HUES6 (cell line): ENCODE data around the gene SLC6A1.

ENCODE experiments used
- H3K27ac ChIP-seq: 2 replicates; pipeline ENCODE4 v1.7.0; 2013; ENCODE audit warnings: low read depth, mild to moderate bottlenecking, low read length, inconsistent platforms
- H3K27me3 ChIP-seq: 2 replicates; pipeline ENCODE4 v1.6.1; 2013; ENCODE audit warnings: low read length; ENCODE audit not compliant: control insufficient read depth, insufficient read depth
- H3K36me3 ChIP-seq: 2 replicates; pipeline ENCODE4 v1.6.1; 2013; ENCODE audit warnings: low read length; ENCODE audit not compliant: control insufficient read depth, insufficient read depth
- H3K4me1 ChIP-seq: 2 replicates; pipeline ENCODE4 v1.6.1; 2013; ENCODE audit warnings: low read length; ENCODE audit not compliant: control insufficient read depth, insufficient read depth
- H3K4me3 ChIP-seq: 2 replicates; pipeline ENCODE4 v1.5.1; 2013; ENCODE audit warnings: low read depth, low read length
- H3K9ac ChIP-seq: one replicate; pipeline ENCODE4 v1.6.1; 2013; ENCODE audit warnings: mild to moderate bottlenecking, low read length
- H3K9me3 ChIP-seq: 2 replicates; pipeline ENCODE4 v1.6.1; 2013; ENCODE audit warnings: low read depth, low read length; ENCODE audit not compliant: control insufficient read depth, insufficient read depth

Gene SLC6A1

GRCh38 chr3:10981961-10982360 is 10.6 kb upstream of the SLC6A1 start:
- H3K9me3 ChIP-seq = no peaks in the 10 kb centered on the region
- peaks cover 22% of the 10 kb centered on the region; the same call in 1 of the 2 replicates for H3K27me3 ChIP-seq
- no peak overlapping the region for H3K27ac ChIP-seq
- H3K4me1 ChIP-seq = peaks cover 14% of the 10 kb centered on the region
- no peaks in the 10 kb centered on the region for H3K36me3 ChIP-seq
- H3K4me3 ChIP-seq = no peak overlapping the region
- no peak overlapping the region for H3K9ac ChIP-seq

DNA sequence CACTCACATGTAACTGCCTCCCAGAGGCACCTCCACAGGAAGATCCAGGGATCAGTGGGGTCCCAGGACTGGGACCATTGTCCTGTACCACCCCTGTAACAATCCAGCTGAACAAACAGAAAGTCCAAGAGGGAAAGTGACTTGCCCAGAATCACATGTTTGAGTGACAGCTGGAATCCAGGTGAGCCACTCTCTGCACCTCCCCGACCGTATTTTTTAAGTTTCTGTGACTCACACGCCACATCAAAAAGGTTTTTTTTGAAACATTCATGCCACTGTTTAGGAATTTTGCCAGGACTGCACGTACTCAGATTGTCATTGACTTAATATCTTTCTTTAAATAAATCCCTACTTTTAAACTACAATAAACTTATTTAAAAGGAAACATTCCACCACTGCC is 9.8 kb upstream of the SLC6A1 start:
- Histone ChIP-seq H3K36me3 (no peaks in the 10 kb centered on the region), H3K4me3 (no peak overlapping the region), H3K4me1 (peaks cover 10% of the 10 kb centered on the region), H3K27me3 (peaks cover 22% of the 10 kb centered on the region; the same call in 1 of the 2 replicates), H3K9me3 (no peaks in the 10 kb centered on the region), H3K9ac (no peak overlapping the region), H3K27ac (no peak overlapping the region)

- Histone ChIP-seq H3K4me3 (no peak overlapping the region), H3K4me1 (peaks cover 4% of the 10 kb centered on the region), H3K9ac (no peak overlapping the region), H3K36me3 (no peaks in the 10 kb centered on the region), H3K27ac (no peak overlapping the region), H3K27me3 (peaks cover 22% of the 10 kb centered on the region; the same call in 1 of the 2 replicates), H3K9me3 (no peaks in the 10 kb centered on the region)
Observed at GRCh38 chr3:10983219-10983916, 9.2 kb upstream of the SLC6A1 start.

GRCh38 chr3:10984371-10984896 is 8.1 kb upstream of the SLC6A1 start:
- H3K9ac ChIP-seq = no peak overlapping the region
- H3K4me3 ChIP-seq = no peak overlapping the region
- 0 out of 2 replicates have a peak, but pooled peaks cover 3% of the 10 kb centered on the region for H3K4me1 ChIP-seq
- peaks cover 22% of the 10 kb centered on the region; the same call in 1 of the 2 replicates for H3K27me3 ChIP-seq
- H3K9me3 ChIP-seq = no peaks in the 10 kb centered on the region
- no peaks in the 10 kb centered on the region for H3K36me3 ChIP-seq
- no peak overlapping the region for H3K27ac ChIP-seq

- Histone ChIP-seq H3K27me3 (peaks cover 22% of the 10 kb centered on the region; the same call in 1 of the 2 replicates), H3K4me1 (0 out of 2 replicates have a peak, but pooled peaks cover 3% of the 10 kb centered on the region), H3K4me3 (no peak overlapping the region), H3K27ac (no peak overlapping the region), H3K9ac (no peak overlapping the region), H3K9me3 (no peaks in the 10 kb centered on the region), H3K36me3 (no peaks in the 10 kb centered on the region)
Observed at GRCh38 chr3:10985181-10985580, 7.4 kb upstream of the SLC6A1 start.

- 0 out of 2 replicates have a peak, but pooled peaks cover 3% of the 10 kb centered on the region for H3K4me1 ChIP-seq
- no peaks in the 10 kb centered on the region for H3K36me3 ChIP-seq
- no peak overlapping the region for H3K27ac ChIP-seq
- peaks cover 22% of the 10 kb centered on the region for H3K27me3 ChIP-seq
- H3K9me3 ChIP-seq = no peaks in the 10 kb centered on the region
- no peak overlapping the region for H3K9ac ChIP-seq
- H3K4me3 ChIP-seq = no peak overlapping the region
Observed at GRCh38 chr3:10986592-10986991, 6.0 kb upstream of the SLC6A1 start.

DNA sequence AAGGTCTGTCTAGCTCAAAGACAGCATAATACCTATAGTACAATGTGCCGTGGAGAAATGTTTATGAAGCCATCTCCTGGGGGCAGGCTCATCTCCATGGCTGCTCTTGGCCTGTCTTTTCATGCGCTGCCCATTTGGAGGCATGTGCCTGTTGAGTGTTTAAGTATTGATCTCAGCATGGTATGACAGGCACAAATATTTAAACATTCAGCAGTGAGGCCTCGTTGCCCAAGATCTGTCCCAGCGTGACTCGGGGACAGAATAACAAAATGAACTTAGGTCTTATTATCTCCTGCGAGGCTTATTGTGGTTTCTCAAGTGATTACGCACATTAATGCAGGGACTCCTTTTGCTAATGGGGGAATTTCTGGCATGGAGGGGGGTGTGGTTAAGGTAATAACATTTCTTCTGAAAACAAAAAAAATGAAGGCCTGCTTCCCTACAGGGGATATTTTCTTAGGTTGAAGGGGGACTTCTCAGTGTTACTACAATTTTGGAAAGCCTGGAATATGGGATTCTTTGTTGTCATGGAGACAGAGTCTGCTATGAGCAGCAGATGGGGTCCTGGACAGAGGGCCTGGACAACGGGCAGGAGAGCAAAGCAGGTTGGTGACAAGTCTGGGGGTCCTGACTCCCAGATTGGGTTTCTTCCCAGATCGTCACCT is 4.4 kb upstream of the SLC6A1 start:
- H3K4me3 ChIP-seq = no peak overlapping the region
- no peaks in the 10 kb centered on the region for H3K9me3 ChIP-seq
- H3K36me3 ChIP-seq = no peaks in the 10 kb centered on the region
- H3K27me3 ChIP-seq = peaks cover 20% of the 10 kb centered on the region
- no peak overlapping the region for H3K9ac ChIP-seq
- 0 out of 2 replicates have a peak, but pooled peaks cover 2% of the 10 kb centered on the region for H3K4me1 ChIP-seq
- no peak overlapping the region for H3K27ac ChIP-seq

- H3K4me3 ChIP-seq = no peak overlapping the region
- H3K27me3 ChIP-seq = peaks cover 29% of the 10 kb centered on the region
- H3K9ac ChIP-seq = no peak overlapping the region
- no peak overlapping the region for H3K27ac ChIP-seq
- no peaks in the 10 kb centered on the region for H3K9me3 ChIP-seq
- H3K4me1 ChIP-seq = no peaks in the 10 kb centered on the region
- no peaks in the 10 kb centered on the region for H3K36me3 ChIP-seq
Observed at GRCh38 chr3:10988991-10989484, 3.5 kb upstream of the SLC6A1 start.

GRCh38 chr3:10992943-10993728 is 588 bp downstream of the SLC6A1 start:
- Histone ChIP-seq H3K9ac (no peak overlapping the region), H3K27me3 (peaks cover 70% of the 10 kb centered on the region), H3K27ac (no peak overlapping the region), H3K36me3 (no peaks in the 10 kb centered on the region), H3K9me3 (no peaks in the 10 kb centered on the region), H3K4me1 (no peaks in the 10 kb centered on the region), H3K4me3 (peak overlapping the region; percentile 68)

DNA sequence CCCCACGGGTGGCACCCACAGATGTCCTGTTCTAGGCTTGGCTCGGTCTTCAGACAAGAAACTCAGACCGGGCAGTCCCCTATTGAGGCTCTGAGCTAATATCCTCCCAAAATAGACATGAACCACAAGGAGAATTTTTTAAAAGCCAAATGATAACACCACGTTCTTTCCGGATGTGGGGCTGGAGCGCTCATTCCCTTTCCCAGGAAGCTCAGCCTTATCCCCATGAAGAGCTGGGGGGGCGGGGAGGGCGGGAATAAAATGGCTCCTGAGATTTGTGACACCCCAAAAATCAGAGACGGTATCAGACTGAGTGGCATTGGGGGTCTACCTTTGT is 1.1 kb downstream of the SLC6A1 start:
- H3K27me3 ChIP-seq = peaks cover 75% of the 10 kb centered on the region
- H3K9ac ChIP-seq = no peak overlapping the region
- H3K4me3 ChIP-seq = peak overlapping the region; percentile 68
- H3K9me3 ChIP-seq = no peaks in the 10 kb centered on the region
- no peaks in the 10 kb centered on the region for H3K36me3 ChIP-seq
- H3K4me1 ChIP-seq = no peaks in the 10 kb centered on the region
- no peak overlapping the region for H3K27ac ChIP-seq
